Body of pancreas (tissue), 4 donors: ENCODE results near the gene ZSWIM3.

Experiments
- POLR2A ChIP-seq, 3 donors: fragments of 450-650 bp; IDR thresholded peaks; one replicate each; pipeline ENCODE4 v1.6.1; 2016; ENCODE audit warnings: antibody characterized with exemption in 3 of 3, mild to moderate bottlenecking in 2 of 3
- TF ChIP-seq, protein P1 (sequence below), 7 experiments: fragments of 450-650 bp in 4 of 7; fragments of 200-600 bp in 3 of 7; sonication (generic) in 3 of 7; IDR thresholded peaks; one replicate each; pipeline ENCODE4 v1.5.1; 2016 to 2019; ENCODE audit warnings: antibody characterized with exemption in 7 of 7

DNA sequence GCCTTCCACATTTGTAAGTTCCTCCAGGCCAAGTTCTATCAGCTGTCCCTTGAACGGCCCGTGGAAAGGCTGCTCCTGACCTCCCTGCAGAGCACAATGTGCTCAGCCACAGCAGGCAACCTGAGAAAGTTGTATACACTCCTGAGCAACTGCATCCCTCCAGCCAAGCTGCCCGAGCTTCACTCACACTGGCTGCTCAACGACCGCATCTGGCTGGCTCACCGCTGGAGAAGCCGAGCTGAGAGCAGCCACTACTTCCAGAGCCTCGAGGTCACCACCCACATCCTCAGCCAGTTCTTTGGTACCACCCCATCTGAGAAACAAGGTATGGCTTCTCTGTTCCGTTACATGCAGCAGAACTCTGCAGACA lies 25.7 kb downstream of the ZSWIM3 start:
- TF ChIP-seq, protein P1, sequence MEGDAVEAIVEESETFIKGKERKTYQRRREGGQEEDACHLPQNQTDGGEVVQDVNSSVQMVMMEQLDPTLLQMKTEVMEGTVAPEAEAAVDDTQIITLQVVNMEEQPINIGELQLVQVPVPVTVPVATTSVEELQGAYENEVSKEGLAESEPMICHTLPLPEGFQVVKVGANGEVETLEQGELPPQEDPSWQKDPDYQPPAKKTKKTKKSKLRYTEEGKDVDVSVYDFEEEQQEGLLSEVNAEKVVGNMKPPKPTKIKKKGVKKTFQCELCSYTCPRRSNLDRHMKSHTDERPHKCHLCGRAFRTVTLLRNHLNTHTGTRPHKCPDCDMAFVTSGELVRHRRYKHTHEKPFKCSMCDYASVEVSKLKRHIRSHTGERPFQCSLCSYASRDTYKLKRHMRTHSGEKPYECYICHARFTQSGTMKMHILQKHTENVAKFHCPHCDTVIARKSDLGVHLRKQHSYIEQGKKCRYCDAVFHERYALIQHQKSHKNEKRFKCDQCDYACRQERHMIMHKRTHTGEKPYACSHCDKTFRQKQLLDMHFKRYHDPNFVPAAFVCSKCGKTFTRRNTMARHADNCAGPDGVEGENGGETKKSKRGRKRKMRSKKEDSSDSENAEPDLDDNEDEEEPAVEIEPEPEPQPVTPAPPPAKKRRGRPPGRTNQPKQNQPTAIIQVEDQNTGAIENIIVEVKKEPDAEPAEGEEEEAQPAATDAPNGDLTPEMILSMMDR (IDR thresholded peaks at IDR 0.05), result no peak
- TF ChIP-seq POLR2A (IDR thresholded peaks at IDR 0.05), result no peak
